ENCODE results near the gene BCAP31.
"Not testable (repeated sequence)": the region's sequence is repeated elsewhere in the genome, so short reads cannot be mapped to it uniquely, and the experiment has no call there.

Gene BCAP31

GRCh38 chrX:153707406-153707805, 16.8 kb downstream of the BCAP31 start:
- DNase-seq, result no peak

GRCh38 chrX:153706799-153707198, 17.4 kb downstream of the BCAP31 start:
- DNase-seq, result no peak

DNA sequence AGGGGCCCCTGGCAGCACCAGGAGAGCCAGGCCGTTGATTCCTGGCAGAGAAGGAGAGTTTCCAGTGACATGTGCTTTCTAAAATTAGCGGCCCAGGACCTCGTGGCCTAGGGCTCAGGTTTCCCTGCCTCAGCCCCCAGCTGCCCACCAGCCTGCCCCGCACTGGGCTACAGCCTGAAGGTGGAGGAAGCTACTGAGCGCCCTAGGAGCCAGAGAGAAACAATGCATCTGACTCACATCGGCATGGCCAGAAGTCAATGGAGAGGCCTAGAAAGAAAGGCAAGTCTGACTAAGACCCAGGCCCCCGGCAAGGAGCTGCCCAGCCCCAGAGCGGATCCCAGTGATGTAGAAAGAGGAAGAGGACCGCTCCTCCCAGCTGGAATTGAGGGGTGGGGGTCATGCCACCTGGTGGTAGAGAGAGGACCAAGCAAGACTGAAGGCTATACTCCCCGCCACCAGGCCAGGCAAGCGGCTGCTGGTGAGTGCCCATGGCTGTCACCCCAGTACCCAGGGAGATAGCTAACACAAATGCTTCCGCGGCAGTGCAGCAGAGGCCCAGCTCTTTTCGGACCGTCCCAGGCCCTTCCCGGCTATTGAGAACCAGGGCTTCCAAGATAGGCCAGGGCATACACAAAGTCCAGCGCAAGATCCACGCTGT, 18.7 kb downstream of the BCAP31 start:
- DNase-seq, result not testable (repeated sequence)

GRCh38 chrX:153704631-153705402, 19.4 kb downstream of the BCAP31 start:
- not testable (repeated sequence) for DNase-seq

GRCh38 chrX:153704021-153704526, 20.1 kb downstream of the BCAP31 start:
- no peak for DNase-seq

- DNase-seq, result no peak
Observed at GRCh38 chrX:153703036-153703370, 21.2 kb downstream of the BCAP31 start.

DNA sequence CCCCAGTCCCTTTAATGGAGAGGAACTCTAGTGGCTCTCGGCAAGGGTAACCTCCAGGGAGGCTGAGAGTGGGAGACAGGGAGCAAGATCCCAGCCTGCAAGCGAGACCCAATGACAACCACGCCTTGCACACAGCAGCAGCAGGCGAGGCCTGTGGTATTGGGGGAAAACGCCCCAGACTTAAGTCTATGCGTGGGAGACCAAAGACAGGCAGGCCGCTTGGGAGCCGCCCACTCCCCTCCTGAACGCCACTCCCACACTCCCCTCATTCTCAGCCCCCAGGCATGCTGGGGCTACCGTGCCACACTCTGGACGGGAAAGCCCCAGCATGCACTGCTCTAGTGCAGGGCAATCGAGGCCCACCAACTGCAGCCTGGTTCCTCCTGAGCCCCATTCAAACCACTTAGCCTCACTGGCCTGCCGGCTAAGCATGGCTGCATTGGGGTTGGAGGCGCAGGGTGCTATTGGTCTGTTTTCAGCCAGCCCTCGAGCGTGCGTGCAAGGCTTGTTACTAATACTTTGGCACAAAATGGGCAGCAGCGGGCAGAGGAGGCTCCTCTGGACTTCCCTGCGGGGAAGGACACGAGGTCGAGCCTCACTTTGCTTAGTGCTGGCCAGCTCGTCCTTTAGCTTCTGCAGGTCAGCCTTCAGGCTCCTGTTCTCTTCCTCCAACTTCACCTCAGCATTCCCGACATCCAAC, 21.7 kb downstream of the BCAP31 start:
- DNase-seq, result no peak

- no peak for DNase-seq
Observed at GRCh38 chrX:153701706-153702105, 22.5 kb downstream of the BCAP31 start.

- no peak for DNase-seq
Observed at GRCh38 chrX:153700967-153701366, 23.2 kb downstream of the BCAP31 start.

DNA sequence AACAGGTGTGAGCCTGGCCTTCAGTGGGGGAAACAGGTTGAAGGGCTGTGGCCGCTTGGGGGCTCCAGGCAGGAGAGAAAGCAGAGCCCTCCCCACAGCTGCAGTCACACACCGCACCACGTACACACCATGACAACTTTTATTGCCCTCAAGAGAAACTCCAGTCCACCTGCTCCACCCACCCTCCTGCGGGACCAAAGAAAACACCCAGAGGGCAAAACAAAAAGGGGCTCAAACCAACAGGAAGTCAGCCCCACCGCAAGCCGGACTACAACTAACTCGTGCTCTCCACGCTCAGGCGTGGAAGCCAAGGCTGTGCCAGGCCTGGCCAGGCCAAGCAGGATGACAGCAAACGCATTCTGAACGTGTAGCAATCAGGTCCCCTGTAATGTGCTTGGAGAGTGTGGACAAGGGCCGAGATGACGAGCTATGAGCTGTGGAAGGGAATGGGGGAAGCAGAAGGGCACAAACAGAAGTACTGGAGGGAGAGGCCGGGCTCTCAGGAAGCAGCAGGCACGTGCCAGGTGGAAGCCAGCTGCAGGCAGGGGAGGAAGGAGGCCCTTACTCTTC, 23.7 kb downstream of the BCAP31 start:
- DNase-seq, result no peak

DNA sequence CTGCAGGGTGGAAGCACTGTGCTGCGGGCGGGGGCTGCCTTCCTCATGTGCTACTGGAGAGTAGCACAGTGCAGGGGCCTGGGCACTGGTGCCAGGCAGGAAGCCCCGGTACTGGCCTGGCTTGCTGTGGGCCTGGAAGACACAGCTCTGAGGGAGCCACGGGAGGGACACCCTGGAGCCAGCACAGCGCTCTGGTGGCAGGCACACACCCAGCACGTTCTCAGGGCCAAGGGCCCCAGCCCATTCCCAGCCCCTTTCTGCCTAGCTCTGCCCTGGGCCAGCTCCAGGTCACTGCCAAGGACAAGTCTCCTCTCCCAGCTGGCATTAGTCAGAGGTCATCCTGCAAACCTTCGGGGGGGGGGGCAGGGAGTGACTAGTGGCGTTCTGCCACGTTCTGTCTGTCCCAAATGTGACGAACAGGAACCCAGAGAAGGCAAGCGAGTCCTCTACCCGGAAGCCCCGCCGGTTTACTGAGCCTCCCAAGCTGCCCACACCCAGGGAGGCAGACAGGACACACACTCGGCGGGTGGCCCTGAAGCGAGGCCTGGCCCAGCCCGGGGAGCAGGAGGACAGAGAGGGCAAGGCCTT, 24.3 kb downstream of the BCAP31 start:
- not testable (repeated sequence) for DNase-seq

GRCh38 chrX:153699210-153699783, 24.9 kb downstream of the BCAP31 start:
- DNase-seq, result not testable (repeated sequence)

GRCh38 chrX:153697924-153698865, 26.0 kb downstream of the BCAP31 start:
- DNase-seq, result no peak

GRCh38 chrX:153696986-153697722, 27.0 kb downstream of the BCAP31 start:
- not testable (repeated sequence) for DNase-seq

DNA sequence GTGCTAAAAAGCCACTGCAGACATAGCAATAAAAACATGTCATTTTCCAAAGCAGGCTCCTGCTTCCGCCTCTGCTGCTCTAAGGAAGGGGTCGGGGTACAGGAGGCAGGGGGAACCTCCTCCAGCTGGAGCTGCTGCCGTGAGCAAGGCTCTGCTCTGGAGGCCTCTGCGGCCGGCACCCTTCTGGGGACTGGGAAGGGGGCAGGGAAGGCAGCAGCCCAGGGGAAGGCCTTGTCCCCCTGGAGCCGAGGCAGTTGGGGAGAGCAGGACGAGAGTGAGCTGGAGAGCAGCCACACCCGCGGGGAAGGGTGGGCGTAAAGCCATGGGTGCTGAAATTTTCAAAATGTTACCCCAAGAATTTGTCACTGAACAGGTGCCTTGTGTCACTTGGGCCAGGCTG, 27.6 kb downstream of the BCAP31 start:
- not testable (repeated sequence) for DNase-seq

DNA sequence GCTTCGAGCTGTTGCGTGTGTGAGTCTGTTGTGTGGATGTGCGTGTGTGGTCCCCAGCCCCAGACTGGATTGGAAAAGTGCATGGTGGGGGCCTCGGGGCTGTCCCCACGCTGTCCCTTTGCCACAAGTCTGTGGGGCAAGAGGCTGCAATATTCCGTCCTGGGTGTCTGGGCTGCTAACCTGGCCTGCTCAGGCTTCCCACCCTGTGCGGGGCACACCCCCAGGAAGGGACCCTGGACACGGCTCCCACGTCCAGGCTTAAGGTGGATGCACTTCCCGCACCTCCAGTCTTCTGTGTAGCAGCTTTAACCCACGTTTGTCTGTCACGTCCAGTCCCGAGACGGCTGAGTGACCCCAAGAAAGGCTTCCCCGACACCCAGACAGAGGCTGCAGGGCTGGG, 28.1 kb downstream of the BCAP31 start:
- no peak for DNase-seq

GRCh38 chrX:153694687-153695270, 29.4 kb downstream of the BCAP31 start:
- DNase-seq, result no peak

GRCh38 chrX:153694256-153694655, 29.9 kb downstream of the BCAP31 start:
- not testable (repeated sequence) for DNase-seq

GRCh38 chrX:153693216-153694086, 30.7 kb downstream of the BCAP31 start:
- DNase-seq, result no peak

Measured in NCI-H146 (cell line).